ENCODE data around the gene TMCO4. TPM values are rescaled to one million over a fixed set of nuclear protein-coding genes. Genes with fewer than 3 reads are reported as not detected.
A peak's percentile ranks its signal among the peaks of the same experiment; 100 is the strongest.
"Not testable (repeated sequence)": the region's sequence is repeated elsewhere in the genome, so short reads cannot be mapped to it uniquely, and the experiment has no call there.

Gene TMCO4
- total RNA-seq, 1 experiment from 2014 or later, result 13.2 TPM

DNA sequence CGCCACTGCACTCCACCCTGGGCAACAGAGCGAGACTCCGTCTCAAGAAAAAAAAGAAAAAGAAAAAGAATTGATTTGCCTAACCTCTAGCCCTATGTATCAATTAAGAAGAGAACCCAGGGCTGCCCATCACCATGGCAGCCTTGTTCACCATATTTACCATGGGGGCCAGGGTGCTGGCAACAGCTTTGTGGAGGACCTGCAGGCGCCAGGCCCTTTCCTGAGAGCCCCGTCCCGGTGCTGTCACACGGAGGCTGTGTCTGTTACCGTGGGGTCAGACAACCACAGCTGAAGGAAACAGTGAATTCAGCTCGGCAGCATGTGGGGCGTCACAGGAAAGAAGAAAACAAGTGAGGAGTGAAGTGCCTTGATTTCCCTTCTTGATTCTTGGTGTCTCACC lies 162.1 kb downstream of the TMCO4 start:
- no peak for DNase-seq (ENCODE audit: low read depth)

GRCh38 chr1:19636749-19637148 lies 163.0 kb downstream of the TMCO4 start:
- DNase-seq (ENCODE audit: low read depth), result not testable (repeated sequence)

DNA sequence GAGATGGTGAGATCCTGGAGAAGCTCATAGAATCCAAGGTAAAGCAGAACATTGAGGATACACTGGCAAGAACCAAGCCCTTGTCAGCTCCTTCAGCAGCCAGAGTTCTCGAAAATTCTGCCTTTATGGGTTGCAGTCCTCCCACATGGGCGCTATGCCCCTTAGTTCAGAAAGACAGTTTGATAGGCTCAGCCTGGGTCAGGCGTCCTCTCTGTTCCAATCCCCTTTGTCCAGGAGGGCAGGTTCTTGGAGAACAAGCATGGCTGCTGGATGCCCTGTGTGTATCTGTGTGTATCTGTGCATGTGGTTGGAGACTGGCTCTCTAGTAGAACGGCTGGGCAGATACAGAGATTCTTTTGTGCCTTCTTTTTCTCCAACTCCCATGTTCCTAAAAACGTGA lies 163.7 kb downstream of the TMCO4 start:
- DNase-seq (ENCODE audit: low read depth), result no peak

DNA sequence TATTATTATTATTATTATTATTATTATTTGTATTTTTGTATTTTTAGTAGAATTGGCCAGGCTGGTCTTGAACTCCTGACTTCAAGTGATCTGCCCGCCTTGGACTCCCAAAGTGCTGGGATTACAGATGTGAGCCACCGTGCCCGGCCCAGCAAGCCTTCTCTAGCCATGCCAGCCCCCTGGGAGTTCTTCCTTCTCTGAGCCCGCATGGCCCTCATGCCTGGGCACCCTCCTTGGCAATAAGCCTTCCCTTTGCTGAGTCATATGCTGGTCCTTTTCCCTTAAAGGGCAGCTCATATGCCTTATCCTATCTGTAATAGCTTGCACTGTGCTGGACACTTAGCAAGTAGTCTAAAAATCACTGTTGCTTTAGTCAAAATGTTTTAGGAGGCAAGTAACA lies 164.1 kb downstream of the TMCO4 start:
- DNase-seq (ENCODE audit: low read depth), result peak; percentile 80

- not testable (repeated sequence) for DNase-seq (ENCODE audit: low read depth)
These were observed 164.7 kb downstream of the TMCO4 start for GRCh38 chr1:19635064-19635463.

DNA sequence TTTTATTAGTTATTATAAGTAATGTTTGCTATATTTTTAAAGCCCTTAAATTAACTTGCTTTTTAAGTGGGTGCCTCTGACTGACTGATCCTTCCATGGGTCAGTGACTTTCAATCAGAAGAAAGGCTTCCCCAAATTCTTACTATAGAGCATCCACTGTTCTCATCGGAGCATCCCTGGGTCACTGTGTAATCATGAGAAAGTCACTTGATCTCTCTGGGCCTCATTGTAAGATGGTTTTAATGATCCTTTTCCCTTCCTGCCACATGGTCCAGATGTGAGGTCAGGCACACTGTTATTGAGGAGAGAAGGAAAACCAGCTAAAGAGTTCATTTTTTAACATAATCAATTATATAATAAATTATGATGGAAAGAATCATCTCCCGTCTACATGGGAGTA lies 166.6 kb downstream of the TMCO4 start:
- DNase-seq (ENCODE audit: low read depth), result no peak

Other genes starting within 250 kb of the TMCO4 start
- 221 and 222 TPM in 2 replicates for gene NBL1, start 155.6 kb downstream of the TMCO4 start, total RNA-seq (2014; rRNA removed; shearing (Covaris generic))
- 0.10 TPM in 1 of 2 replicates, not detected in the other for gene HTR6, start 135.0 kb downstream of the TMCO4 start, total RNA-seq (2014; rRNA removed; shearing (Covaris generic))
- gene RNF186, start 15.4 kb upstream of the TMCO4 start, total RNA-seq (2014; rRNA removed; shearing (Covaris generic)), result not detected in 2 replicates
- 3.1 and 4.3 TPM in 2 replicates for gene OTUD3, start 82.5 kb upstream of the TMCO4 start, total RNA-seq (2014; rRNA removed; shearing (Covaris generic))
- not detected in 2 replicates for gene PLA2G2E, start 123.7 kb upstream of the TMCO4 start, total RNA-seq (2014; rRNA removed; shearing (Covaris generic))
- not detected in 2 replicates for gene PLA2G2A, start 179.7 kb upstream of the TMCO4 start, total RNA-seq (2014; rRNA removed; shearing (Covaris generic))

Data from RPMI7951 (cell line).